HepG2 (cell line): ENCODE measurements around the gene KIAA1549. TPM values are rescaled to one million over a fixed set of nuclear protein-coding genes. Genes with fewer than 3 reads are reported as not detected.

Experiments
- ATAC-seq: fragments of 200-7000 bp; cut with Tn5 transposase; 3 replicates; pipeline ENCODE4 v1.9.1; 2020; ENCODE audit warnings: mild to moderate bottlenecking, moderate library complexity
- BruUV-seq: library from RNA; stranded (reverse); fragments of 400-500 nt; replicated peaks from 2 replicates; lab custom pipeline; 2021; lab: Mats Ljungman, UMichigan
- CTCF ChIA-PET: fragments of 300-600 bp; formaldehyde crosslinking; extraction: SDS; loops from one replicate; lab custom pipeline; 2021; ENCODE audit warnings: low total read pairs, inconsistent platforms, low intra/inter-chr PET ratio; lab: Yijun Ruan, JAX
- POLR2A ChIA-PET: fragments of 350-600 bp; sonication (Branson Sonifier 250); formaldehyde crosslinking; loops from one replicate; lab custom pipeline; 2020; ENCODE audit warnings: antibody characterized with exemption, inconsistent platforms; lab: Yijun Ruan, JAX
- DNase-seq: peaks from one replicate; pipeline ENCODE4 v3.0.0-alpha.2; 2015; ENCODE audit warnings: low spot score
- FAIRE-seq: peaks from 3 replicates; lab custom pipeline; 2011; peaks lifted over from hg19 to GRCh38; lab: Jason Lieb, UNC
- H2AFZ ChIP-seq: one replicate; pipeline ENCODE4 v1.6.1; 2011; ENCODE audit warnings: low read length, inconsistent platforms
- H3K27ac ChIP-seq: fragments of 300-600 bp; 3 replicates; pipeline ENCODE4 v1.8.0; 2011; ENCODE audit warnings: mixed run types, mild to moderate bottlenecking, mixed read lengths, low read length, inconsistent platforms; ENCODE audit not compliant: insufficient read depth; ENCODE audit errors: extremely low read length
- H3K27me3 ChIP-seq, 2 experiments: fragments of 200-600 bp in 1 of 2; 2 replicates in 1 of 2; 3 replicates in 1 of 2; pipeline versions ENCODE4 v1.6.0 to v1.8.0; 2011; ENCODE audit warnings: low read length in 2 of 2, mild to moderate bottlenecking in 2 of 2, moderate library complexity in 2 of 2, inconsistent platforms in 1 of 2; ENCODE audit not compliant: insufficient read depth in 2 of 2, control insufficient read depth in 1 of 2
- H3K36me3 ChIP-seq, 2 experiments: fragments of 200-600 bp in 1 of 2; replicated peaks in 1 of 2; 2 replicates in 1 of 2; 3 replicates in 1 of 2; pipeline versions ENCODE4 v1.5.1 to v1.8.0; 2011; ENCODE audit warnings: low read length in 2 of 2, inconsistent platforms in 1 of 2; ENCODE audit not compliant: insufficient read depth in 2 of 2, control insufficient read depth in 1 of 2
- H3K4me1 ChIP-seq: 2 replicates; pipeline ENCODE4 v1.5.1; 2012; ENCODE audit warnings: low read length, inconsistent platforms; ENCODE audit not compliant: insufficient read depth
- H3K4me2 ChIP-seq: 2 replicates; pipeline ENCODE4 v1.6.0; 2011; ENCODE audit warnings: low read depth, low read length, inconsistent platforms
- H3K4me3 ChIP-seq, 3 experiments: fragments of 200-600 bp in 1 of 3; sonication (generic), shearing (Covaris generic) in 1 of 3; replicated peaks in 1 of 3; 2 replicates each; pipeline ENCODE4 v1.5.1; 2011 to 2016; ENCODE audit warnings: low read length in 3 of 3, inconsistent platforms in 2 of 3, low read depth in 2 of 3, mild to moderate bottlenecking in 2 of 3, control low read depth in 1 of 3, mixed read lengths in 1 of 3; ENCODE audit not compliant: insufficient read depth in 1 of 3
- H3K79me2 ChIP-seq: one replicate; pipeline ENCODE4 v1.6.1; 2011; ENCODE audit warnings: low read length, inconsistent platforms; ENCODE audit not compliant: insufficient read depth
- H3K9ac ChIP-seq: 2 replicates; pipeline ENCODE4 v1.6.0; 2011; ENCODE audit warnings: mild to moderate bottlenecking, low read depth, low read length, inconsistent platforms; ENCODE audit not compliant: insufficient read depth
- H3K9me3 ChIP-seq: 2 replicates; pipeline ENCODE4 v1.5.1; 2012; ENCODE audit warnings: mild to moderate bottlenecking, low read length
- H4K20me1 ChIP-seq: 2 replicates; pipeline ENCODE4 v1.6.0; 2011; ENCODE audit warnings: inconsistent platforms, mild to moderate bottlenecking, low read length, moderate library complexity; ENCODE audit not compliant: insufficient read depth
- CEBPG ChIP-seq: IDR thresholded peaks from 2 replicates; pipeline ENCODE4 v1.6.1; 2016
- ELF1 ChIP-seq: sonication (generic); formaldehyde crosslinking; IDR thresholded peaks from 2 replicates; pipeline ENCODE4 v1.4.0; 2020; ENCODE audit warnings: missing genetic modification reagents
- FIP1L1 ChIP-seq: fragments of 200-400 bp; formaldehyde crosslinking; IDR thresholded peaks from 2 replicates; pipeline ENCODE4 v1.6.1; 2018; ENCODE audit warnings: low read depth, mild to moderate bottlenecking, low read length, moderate library complexity, borderline replicate concordance; ENCODE audit not compliant: insufficient read depth
- JDP2 ChIP-seq: sonication (generic); formaldehyde crosslinking; IDR thresholded peaks from 2 replicates; pipeline ENCODE4 v1.8.1; 2022; ENCODE audit warnings: missing genetic modification reagents, borderline replicate concordance
- MAFK ChIP-seq, 2 experiments: IDR thresholded peaks in 1 of 2; conservative IDR thresholded peaks in 1 of 2; 2 replicates each; pipeline ENCODE4 v1.6.1; 2011; ENCODE audit warnings: improper control_type of control experiment in 2 of 2, low read length in 2 of 2
- MTA1 ChIP-seq: sonication (generic); formaldehyde crosslinking; IDR thresholded peaks from 2 replicates; pipeline ENCODE4 v1.4.0; 2020; ENCODE audit warnings: missing genetic modification reagents, mild to moderate bottlenecking, borderline replicate concordance
- NFKB2 ChIP-seq: sonication (generic); formaldehyde crosslinking; IDR thresholded peaks from 2 replicates; pipeline ENCODE4 v1.4.0; 2020; ENCODE audit warnings: missing genetic modification reagents, borderline replicate concordance
- NR1H2 ChIP-seq: sonication (generic); formaldehyde crosslinking; IDR thresholded peaks from 2 replicates; pipeline ENCODE4 v1.8.1; 2022; ENCODE audit warnings: low read depth, missing genetic modification reagents, borderline replicate concordance
- PTBP1 ChIP-seq: fragments of 200-400 bp; formaldehyde crosslinking; IDR thresholded peaks from 2 replicates; pipeline ENCODE4 v1.6.1; 2018; ENCODE audit warnings: low read length, low read depth; ENCODE audit not compliant: poor library complexity, severe bottlenecking
- WGBS: methylation state at CpG from one replicate; pipeline ENCODE4 v1.1.6; 2017; ENCODE audit warnings: low lambda C conversion rate; 5-methylcytosine and 5-hydroxymethylcytosine counted together
- in situ Hi-C: cut with HindIII; loops from 2 replicates; pipeline ENCODE4 v1.10.0; 2017; ENCODE audit warnings: low pct_unique_long_range_greater_than_20kb; ENCODE audit not compliant: extremely low pct_ligation_motif_present
- intact Hi-C: fragments of 100-400 bp; cut with micrococcal nuclease; formaldehyde crosslinking; loops from one replicate; pipeline ENCODE4 v1.10.0; 2022; ENCODE audit not compliant: unreplicated experiment
- polyA plus RNA-seq, 8 experiments: library from polyadenylated mRNA; depleted of rRNA in 3 of 8; stranded (reverse) in 7 of 8; unstranded in 1 of 8; fragments of >200 nt; fragmentation: Illumina TruSeq in 4 of 8; extraction: Trizol in 4 of 8; gene quantifications; 2 replicates each; pipeline versions ENCODE4 v1.2.1 to v1.2.3, GENCODE V29; 2011 to 2016; ENCODE audit warnings: low read depth in 4 of 8, missing spikeins in 1 of 8, mixed read lengths in 1 of 8; ENCODE audit not compliant: insufficient read depth in 1 of 8
- total RNA-seq, 5 experiments: library from RNA; depleted of rRNA; stranded (reverse); fragments of >200 nt; fragmentation: Illumina TruSeq; extraction: Trizol; gene quantifications; 2 replicates each; pipeline ENCODE4 v1.2.3, GENCODE V29; 2016; ENCODE audit warnings: low read depth in 1 of 5
- TF ChIP-seq, protein P1 (sequence below): sonication (generic); formaldehyde crosslinking; IDR thresholded peaks from 2 replicates; pipeline ENCODE4 v1.4.0; 2020; ENCODE audit warnings: mild to moderate bottlenecking, missing genetic modification reagents, borderline replicate concordance
- TF ChIP-seq, protein P2 (sequence below): IDR thresholded peaks from 2 replicates; pipeline ENCODE4 v1.6.1; 2016; ENCODE audit warnings: low read depth, borderline replicate concordance
- TF ChIP-seq, protein P3 (sequence below): IDR thresholded peaks from 2 replicates; pipeline ENCODE4 v1.6.1; 2018; ENCODE audit warnings: missing genetic modification reagents, mild to moderate bottlenecking, missing compliant biosample characterization
- TF ChIP-seq, protein P4 (sequence below): sonication (generic); formaldehyde crosslinking; IDR thresholded peaks from 2 replicates; pipeline ENCODE4 v1.4.0; 2020; ENCODE audit warnings: missing genetic modification reagents, mild to moderate bottlenecking, borderline replicate concordance

Gene KIAA1549
- total and polyA plus RNA-seq, 2 of the 13 experiments (the other 11 are each of a cell fraction or from before 2014, with no cell fraction given): 1.1 to 1.8 TPM

DNA sequence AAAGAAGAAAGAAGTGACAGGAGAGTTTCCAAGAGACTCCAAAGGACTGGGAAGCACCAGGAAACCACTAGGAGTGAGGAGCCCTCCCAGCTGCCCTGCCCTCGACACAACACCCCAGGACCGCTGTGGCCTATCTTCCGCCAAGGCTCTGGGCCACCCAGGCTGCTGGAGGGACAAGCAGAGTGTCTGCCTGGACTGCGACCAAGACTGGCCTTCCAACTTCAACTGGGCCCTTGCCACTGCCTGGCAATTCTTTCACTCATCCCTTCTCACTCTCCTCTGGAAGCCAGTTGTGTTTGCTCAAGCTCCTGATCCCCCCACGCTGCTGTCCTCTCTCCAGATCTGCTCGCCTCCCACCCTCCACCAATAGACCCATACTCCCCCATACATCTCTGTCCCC lies 10.2 kb downstream of the KIAA1549 start (continued):
- TF ChIP-seq FIP1L1: no peak
- no peak for TF ChIP-seq NFKB2 (CRISPR knock-in tag)
- TF ChIP-seq, all 625 proteins: peak for 0

DNA sequence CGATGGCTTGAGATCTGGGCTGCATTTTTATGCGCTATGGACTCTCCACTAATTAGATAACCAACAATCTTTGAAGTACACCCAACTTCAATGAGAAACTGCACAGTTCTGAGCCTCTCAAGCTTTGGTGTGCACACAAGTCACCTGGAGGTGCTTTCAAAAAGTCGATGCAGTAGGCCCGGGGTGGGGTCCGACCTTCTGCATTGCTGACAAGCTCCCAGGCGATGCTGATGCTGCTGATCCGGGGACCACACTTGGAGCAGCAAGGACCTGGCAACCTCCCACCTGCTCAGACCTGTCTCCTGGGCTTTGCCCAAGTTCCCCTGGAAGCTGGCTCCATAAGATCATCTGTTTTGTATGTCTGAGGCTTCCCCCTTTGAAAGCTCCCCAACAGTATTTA lies 10.7 kb downstream of the KIAA1549 start:
- H3K9ac ChIP-seq: no peak overlapping the region
- no peaks in the 10 kb centered on the region for H3K27me3 ChIP-seq
- intact Hi-C loops: no loop called here
- no peaks in the 10 kb centered on the region for H3K9me3 ChIP-seq
- DNase-seq (no peak), ATAC-seq (no peak), FAIRE-seq (no peak)
- no peak overlapping the region for H3K27ac ChIP-seq
- ChIA-PET POLR2A (no interaction called here), CTCF (no interaction called here)
- no peaks in the 10 kb centered on the region for H3K4me1 ChIP-seq
- H2AFZ ChIP-seq: no peak overlapping the region
- no peaks in the 10 kb centered on the region for H3K36me3 ChIP-seq
- no peaks in the 10 kb centered on the region for H3K79me2 ChIP-seq
- H3K4me2 ChIP-seq: no peak overlapping the region
- H4K20me1 ChIP-seq: no peaks in the 10 kb centered on the region
- in situ Hi-C loops: no loop called here
- no peak overlapping the region for H3K4me3 ChIP-seq
- no TSS peak for BruUV-seq
- 74% methylated on average over 3 of the region's 7 CpGs for WGBS
- TF ChIP-seq MAFK (conservative IDR thresholded peaks at IDR 0.05 in 1 of 2, IDR thresholded peaks at IDR 0.05 in 1 of 2; ENCODE audit: low read length in 2 of 2) (no peak), MTA1 (CRISPR knock-in tag) (no peak), JDP2 (CRISPR knock-in tag) (no peak), ELF1 (no peak), CEBPG (CRISPR knock-in tag) (no peak), NR1H2 (CRISPR knock-in tag) (no peak), PTBP1 (no peak)
- TF ChIP-seq, protein P1, sequence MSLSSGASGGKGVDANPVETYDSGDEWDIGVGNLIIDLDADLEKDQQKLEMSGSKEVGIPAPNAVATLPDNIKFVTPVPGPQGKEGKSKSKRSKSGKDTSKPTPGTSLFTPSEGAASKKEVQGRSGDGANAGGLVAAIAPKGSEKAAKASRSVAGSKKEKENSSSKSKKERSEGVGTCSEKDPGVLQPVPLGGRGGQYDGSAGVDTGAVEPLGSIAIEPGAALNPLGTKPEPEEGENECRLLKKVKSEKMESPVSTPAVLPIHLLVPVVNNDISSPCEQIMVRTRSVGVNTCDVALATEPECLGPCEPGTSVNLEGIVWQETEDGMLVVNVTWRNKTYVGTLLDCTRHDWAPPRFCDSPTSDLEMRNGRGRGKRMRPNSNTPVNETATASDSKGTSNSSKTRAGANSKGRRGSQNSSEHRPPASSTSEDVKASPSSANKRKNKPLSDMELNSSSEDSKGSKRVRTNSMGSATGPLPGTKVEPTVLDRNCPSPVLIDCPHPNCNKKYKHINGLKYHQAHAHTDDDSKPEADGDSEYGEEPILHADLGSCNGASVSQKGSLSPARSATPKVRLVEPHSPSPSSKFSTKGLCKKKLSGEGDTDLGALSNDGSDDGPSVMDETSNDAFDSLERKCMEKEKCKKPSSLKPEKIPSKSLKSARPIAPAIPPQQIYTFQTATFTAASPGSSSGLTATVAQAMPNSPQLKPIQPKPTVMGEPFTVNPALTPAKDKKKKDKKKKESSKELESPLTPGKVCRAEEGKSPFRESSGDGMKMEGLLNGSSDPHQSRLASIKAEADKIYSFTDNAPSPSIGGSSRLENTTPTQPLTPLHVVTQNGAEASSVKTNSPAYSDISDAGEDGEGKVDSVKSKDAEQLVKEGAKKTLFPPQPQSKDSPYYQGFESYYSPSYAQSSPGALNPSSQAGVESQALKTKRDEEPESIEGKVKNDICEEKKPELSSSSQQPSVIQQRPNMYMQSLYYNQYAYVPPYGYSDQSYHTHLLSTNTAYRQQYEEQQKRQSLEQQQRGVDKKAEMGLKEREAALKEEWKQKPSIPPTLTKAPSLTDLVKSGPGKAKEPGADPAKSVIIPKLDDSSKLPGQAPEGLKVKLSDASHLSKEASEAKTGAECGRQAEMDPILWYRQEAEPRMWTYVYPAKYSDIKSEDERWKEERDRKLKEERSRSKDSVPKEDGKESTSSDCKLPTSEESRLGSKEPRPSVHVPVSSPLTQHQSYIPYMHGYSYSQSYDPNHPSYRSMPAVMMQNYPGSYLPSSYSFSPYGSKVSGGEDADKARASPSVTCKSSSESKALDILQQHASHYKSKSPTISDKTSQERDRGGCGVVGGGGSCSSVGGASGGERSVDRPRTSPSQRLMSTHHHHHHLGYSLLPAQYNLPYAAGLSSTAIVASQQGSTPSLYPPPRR: no peak
- TF ChIP-seq, protein P2, sequence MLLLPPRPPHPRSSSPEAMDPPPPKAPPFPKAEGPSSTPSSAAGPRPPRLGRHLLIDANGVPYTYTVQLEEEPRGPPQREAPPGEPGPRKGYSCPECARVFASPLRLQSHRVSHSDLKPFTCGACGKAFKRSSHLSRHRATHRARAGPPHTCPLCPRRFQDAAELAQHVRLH (CRISPR knock-in tag): no peak
- TF ChIP-seq, protein P3, sequence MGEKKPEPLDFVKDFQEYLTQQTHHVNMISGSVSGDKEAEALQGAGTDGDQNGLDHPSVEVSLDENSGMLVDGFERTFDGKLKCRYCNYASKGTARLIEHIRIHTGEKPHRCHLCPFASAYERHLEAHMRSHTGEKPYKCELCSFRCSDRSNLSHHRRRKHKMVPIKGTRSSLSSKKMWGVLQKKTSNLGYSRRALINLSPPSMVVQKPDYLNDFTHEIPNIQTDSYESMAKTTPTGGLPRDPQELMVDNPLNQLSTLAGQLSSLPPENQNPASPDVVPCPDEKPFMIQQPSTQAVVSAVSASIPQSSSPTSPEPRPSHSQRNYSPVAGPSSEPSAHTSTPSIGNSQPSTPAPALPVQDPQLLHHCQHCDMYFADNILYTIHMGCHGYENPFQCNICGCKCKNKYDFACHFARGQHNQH (CRISPR knock-in tag): no peak
- TF ChIP-seq, protein P4, sequence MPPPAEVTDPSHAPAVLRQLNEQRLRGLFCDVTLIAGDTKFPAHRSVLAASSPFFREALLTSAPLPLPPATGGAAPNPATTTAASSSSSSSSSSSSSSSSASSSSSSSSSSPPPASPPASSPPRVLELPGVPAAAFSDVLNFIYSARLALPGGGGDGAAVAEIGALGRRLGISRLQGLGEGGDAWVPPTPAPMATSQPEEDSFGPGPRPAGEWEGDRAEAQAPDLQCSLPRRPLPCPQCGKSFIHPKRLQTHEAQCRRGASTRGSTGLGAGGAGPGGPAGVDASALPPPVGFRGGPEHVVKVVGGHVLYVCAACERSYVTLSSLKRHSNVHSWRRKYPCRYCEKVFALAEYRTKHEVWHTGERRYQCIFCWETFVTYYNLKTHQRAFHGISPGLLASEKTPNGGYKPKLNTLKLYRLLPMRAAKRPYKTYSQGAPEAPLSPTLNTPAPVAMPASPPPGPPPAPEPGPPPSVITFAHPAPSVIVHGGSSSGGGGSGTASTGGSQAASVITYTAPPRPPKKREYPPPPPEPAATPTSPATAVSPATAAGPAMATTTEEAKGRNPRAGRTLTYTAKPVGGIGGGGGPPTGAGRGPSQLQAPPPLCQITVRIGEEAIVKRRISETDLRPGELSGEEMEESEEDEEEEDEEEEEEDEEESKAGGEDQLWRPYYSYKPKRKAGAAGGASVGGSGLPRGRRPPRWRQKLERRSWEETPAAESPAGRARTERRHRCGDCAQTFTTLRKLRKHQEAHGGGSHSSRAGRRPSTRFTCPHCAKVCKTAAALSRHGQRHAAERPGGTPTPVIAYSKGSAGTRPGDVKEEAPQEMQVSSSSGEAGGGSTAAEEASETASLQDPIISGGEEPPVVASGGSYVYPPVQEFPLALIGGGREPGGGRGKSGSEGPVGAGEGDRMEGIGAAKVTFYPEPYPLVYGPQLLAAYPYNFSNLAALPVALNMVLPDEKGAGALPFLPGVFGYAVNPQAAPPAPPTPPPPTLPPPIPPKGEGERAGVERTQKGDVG (CRISPR knock-in tag): no peak
